Measurements from ENCODE around the gene PAX8.
A peak's percentile ranks its signal among the peaks of the same experiment; 100 is the strongest.
"Not testable (repeated sequence)": the region's sequence is repeated elsewhere in the genome, so short reads cannot be mapped to it uniquely, and the experiment has no call there.

PAX8 gene

GRCh38 chr2:113278742-113279139 is at the start of gene PAX8:
PAX8 (minus strand) TSS chr2:113278921; CDS start chr2:113278394, 527 bp downstream.
- H3K27me3 Mint-ChIP-seq: peaks cover 59% of the 10 kb centered on the region
- no peak within 1 kb of the TSS for H3K4me3 Mint-ChIP-seq
- H3K4me1 Mint-ChIP-seq (ENCODE audit: low read depth): peaks cover 20% of the 10 kb centered on the region
- H3K36me3 Mint-ChIP-seq (ENCODE audit: low read depth): no peaks in the 10 kb centered on the region
- H3K27ac Mint-ChIP-seq: no peak within 1 kb of the TSS
- no peak for DNase-seq
- H3K9me3 Mint-ChIP-seq: no peaks in the 10 kb centered on the region

GRCh38 chr2:113328043-113328442 is 49.3 kb upstream of the PAX8 start:
- Mint-ChIP-seq H3K27ac (no peak overlapping the region), H3K9me3 (no peaks in the 10 kb centered on the region), H3K4me3 (no peak overlapping the region), H3K27me3 (peaks cover 2% of the 10 kb centered on the region), H3K4me1 (ENCODE audit: low read depth) (peaks cover 41% of the 10 kb centered on the region), H3K36me3 (ENCODE audit: low read depth) (no peaks in the 10 kb centered on the region)
- no peak for DNase-seq

- DNase-seq: peak; percentile 35
- H3K27ac Mint-ChIP-seq: peak overlapping the region; percentile 38
- H3K4me3 Mint-ChIP-seq: peak overlapping the region; percentile 68
- H3K9me3 Mint-ChIP-seq; H3K36me3 Mint-ChIP-seq (ENCODE audit: low read depth); H3K27me3 Mint-ChIP-seq: not testable (repeated sequence)
- peaks cover 36% of the 10 kb centered on the region for H3K4me1 Mint-ChIP-seq (ENCODE audit: low read depth)
Observed at GRCh38 chr2:113325161-113325731, 46.5 kb upstream of the PAX8 start.

- peaks cover 30% of the 10 kb centered on the region for H3K4me1 Mint-ChIP-seq (ENCODE audit: low read depth)
- H3K9me3 Mint-ChIP-seq: no peaks in the 10 kb centered on the region
- H3K27me3 Mint-ChIP-seq: peaks cover 10% of the 10 kb centered on the region
- DNase-seq: peak; percentile 66
- H3K4me3 Mint-ChIP-seq: peak overlapping the region; percentile 63
- H3K27ac Mint-ChIP-seq: peak overlapping the region; percentile 17
- no peaks in the 10 kb centered on the region for H3K36me3 Mint-ChIP-seq (ENCODE audit: low read depth)
Observed at GRCh38 chr2:113324684-113325160, 46.0 kb upstream of the PAX8 start.

GRCh38 chr2:113323129-113323528 is 44.4 kb upstream of the PAX8 start:
- not testable (repeated sequence) for H3K27ac Mint-ChIP-seq; DNase-seq; H3K36me3 Mint-ChIP-seq (ENCODE audit: low read depth); H3K27me3 Mint-ChIP-seq; H3K9me3 Mint-ChIP-seq; H3K4me3 Mint-ChIP-seq
- peaks cover 16% of the 10 kb centered on the region for H3K4me1 Mint-ChIP-seq (ENCODE audit: low read depth)

GRCh38 chr2:113320106-113320505 is 41.4 kb upstream of the PAX8 start:
- peaks cover 10% of the 10 kb centered on the region for H3K27me3 Mint-ChIP-seq
- not testable (repeated sequence) for DNase-seq; H3K4me1 Mint-ChIP-seq (ENCODE audit: low read depth); H3K9me3 Mint-ChIP-seq; H3K27ac Mint-ChIP-seq; H3K36me3 Mint-ChIP-seq (ENCODE audit: low read depth); H3K4me3 Mint-ChIP-seq

- H3K36me3 Mint-ChIP-seq (ENCODE audit: low read depth); H3K4me1 Mint-ChIP-seq (ENCODE audit: low read depth); H3K27ac Mint-ChIP-seq; H3K9me3 Mint-ChIP-seq; H3K4me3 Mint-ChIP-seq; DNase-seq: not testable (repeated sequence)
- peaks cover 10% of the 10 kb centered on the region for H3K27me3 Mint-ChIP-seq
Observed at GRCh38 chr2:113318941-113319340, 40.2 kb upstream of the PAX8 start.

- H3K27me3 Mint-ChIP-seq: peaks cover 5% of the 10 kb centered on the region
- DNase-seq: no peak
- H3K4me3 Mint-ChIP-seq: no peak overlapping the region
- H3K4me1 Mint-ChIP-seq (ENCODE audit: low read depth): peaks cover 3% of the 10 kb centered on the region
- H3K9me3 Mint-ChIP-seq: no peaks in the 10 kb centered on the region
- no peaks in the 10 kb centered on the region for H3K36me3 Mint-ChIP-seq (ENCODE audit: low read depth)
- no peak overlapping the region for H3K27ac Mint-ChIP-seq
Observed at GRCh38 chr2:113316085-113316484, 37.4 kb upstream of the PAX8 start.

GRCh38 chr2:113314663-113315062 is 35.9 kb upstream of the PAX8 start:
- not testable (repeated sequence) for H3K27ac Mint-ChIP-seq; H3K9me3 Mint-ChIP-seq; H3K36me3 Mint-ChIP-seq (ENCODE audit: low read depth); DNase-seq; H3K4me1 Mint-ChIP-seq (ENCODE audit: low read depth); H3K27me3 Mint-ChIP-seq; H3K4me3 Mint-ChIP-seq

- DNase-seq; H3K4me3 Mint-ChIP-seq; H3K27me3 Mint-ChIP-seq; H3K27ac Mint-ChIP-seq; H3K9me3 Mint-ChIP-seq; H3K36me3 Mint-ChIP-seq (ENCODE audit: low read depth); H3K4me1 Mint-ChIP-seq (ENCODE audit: low read depth): not testable (repeated sequence)
Observed at GRCh38 chr2:113314176-113314575, 35.5 kb upstream of the PAX8 start.

GRCh38 chr2:113311781-113312180 is 33.1 kb upstream of the PAX8 start:
- H3K27me3 Mint-ChIP-seq; H3K9me3 Mint-ChIP-seq; DNase-seq; H3K4me3 Mint-ChIP-seq; H3K4me1 Mint-ChIP-seq (ENCODE audit: low read depth); H3K36me3 Mint-ChIP-seq (ENCODE audit: low read depth); H3K27ac Mint-ChIP-seq: not testable (repeated sequence)

GRCh38 chr2:113311191-113311590 is 32.5 kb upstream of the PAX8 start:
- not testable (repeated sequence) for H3K9me3 Mint-ChIP-seq; H3K27ac Mint-ChIP-seq; H3K4me3 Mint-ChIP-seq; H3K4me1 Mint-ChIP-seq (ENCODE audit: low read depth); H3K36me3 Mint-ChIP-seq (ENCODE audit: low read depth); DNase-seq
- peaks cover 11% of the 10 kb centered on the region for H3K27me3 Mint-ChIP-seq

GRCh38 chr2:113309655-113310387 is 31.1 kb upstream of the PAX8 start:
- H3K9me3 Mint-ChIP-seq: no peaks in the 10 kb centered on the region

GRCh38 chr2:113308784-113309183 is 30.1 kb upstream of the PAX8 start:
- not testable (repeated sequence) for H3K9me3 Mint-ChIP-seq; H3K27ac Mint-ChIP-seq; H3K4me3 Mint-ChIP-seq; H3K36me3 Mint-ChIP-seq (ENCODE audit: low read depth); DNase-seq; H3K4me1 Mint-ChIP-seq (ENCODE audit: low read depth)
- H3K27me3 Mint-ChIP-seq: peaks cover 16% of the 10 kb centered on the region

More at GRCh38 chr2:113309655-113310387, 31.1 kb upstream of the PAX8 start:
- no peaks in the 10 kb centered on the region for H3K36me3 Mint-ChIP-seq (ENCODE audit: low read depth)
- no peak overlapping the region for H3K27ac Mint-ChIP-seq
- H3K4me1 Mint-ChIP-seq (ENCODE audit: low read depth): peaks cover 1% of the 10 kb centered on the region
- no peak for DNase-seq
- H3K27me3 Mint-ChIP-seq: peaks cover 16% of the 10 kb centered on the region
- no peak overlapping the region for H3K4me3 Mint-ChIP-seq

- not testable (repeated sequence) for H3K4me1 Mint-ChIP-seq (ENCODE audit: low read depth); H3K27ac Mint-ChIP-seq
Observed at GRCh38 chr2:113306207-113306606, 27.5 kb upstream of the PAX8 start.

More at GRCh38 chr2:113306207-113306606, 27.5 kb upstream of the PAX8 start:
- H3K27me3 Mint-ChIP-seq: peaks cover 14% of the 10 kb centered on the region
- H3K9me3 Mint-ChIP-seq; DNase-seq; H3K4me3 Mint-ChIP-seq; H3K36me3 Mint-ChIP-seq (ENCODE audit: low read depth): not testable (repeated sequence)
